K562 (cell line): ENCODE data around the gene DEFB127. TPM values are rescaled to one million over a fixed set of nuclear protein-coding genes. Genes with fewer than 3 reads are reported as not detected.

Experiments
- ATAC-seq: fragments of 200-7000 bp; cut with Tn5 transposase; 3 replicates; pipeline ENCODE4 v1.9.1; 2020; ENCODE audit warnings: moderate library complexity
- BruUV-seq: library from RNA; stranded (reverse); fragments of 400-500 nt; replicated peaks from 2 replicates; lab custom pipeline; 2021; lab: Mats Ljungman, UMichigan
- CTCF ChIA-PET: fragments of 300-600 bp; formaldehyde crosslinking; extraction: SDS; loops from one replicate; lab custom pipeline; 2021; ENCODE audit warnings: low intra/inter-chr PET ratio; lab: Yijun Ruan, JAX
- POLR2A ChIA-PET: fragments of 300-600, 350-650 bp; sonication (Branson Sonifier 250); formaldehyde crosslinking; extraction: SDS; loops from one replicate; lab custom pipeline; 2021; ENCODE audit warnings: antibody characterized with exemption, inconsistent platforms; lab: Yijun Ruan, JAX
- DNase-seq, 4 experiments: peaks; one replicate each; pipeline versions ENCODE4 v3.0.0 to v3.0.0-alpha.2; 2011 to 2018; ENCODE audit warnings: low spot score in 3 of 4, mixed read lengths in 3 of 4; ENCODE audit errors: extremely low read depth in 1 of 4
- FAIRE-seq: peaks from 2 replicates; lab custom pipeline; 2011; peaks lifted over from hg19 to GRCh38; lab: Jason Lieb, UNC
- H2AFZ ChIP-seq: 2 replicates; pipeline ENCODE4 v1.6.0; 2011; ENCODE audit warnings: low read depth, low read length, control low read depth, inconsistent platforms
- H3K27ac ChIP-seq: fragments of 200-600 bp; 3 replicates; pipeline ENCODE4 v1.8.0; 2011; ENCODE audit warnings: low read depth, mild to moderate bottlenecking, control low read depth, inconsistent platforms, low read length, moderate library complexity, mixed read lengths; ENCODE audit errors: extremely low read depth
- H3K27me3 ChIP-seq, 2 experiments: fragments of 300-600 bp in 1 of 2; 2 replicates in 1 of 2; 3 replicates in 1 of 2; pipeline versions ENCODE4 v1.6.0 to v1.8.0; 2011; ENCODE audit warnings: inconsistent platforms in 2 of 2, low read length in 2 of 2, mild to moderate bottlenecking in 1 of 2, mixed read lengths in 1 of 2, moderate library complexity in 1 of 2; ENCODE audit not compliant: control insufficient read depth in 2 of 2, insufficient read depth in 2 of 2
- H3K36me3 ChIP-seq: fragments of 300-600 bp; 3 replicates; pipeline ENCODE4 v1.8.0; 2011; ENCODE audit warnings: mild to moderate bottlenecking, low read length, inconsistent platforms; ENCODE audit not compliant: control insufficient read depth, insufficient read depth
- H3K4me1 ChIP-seq, 2 experiments: fragments of 200-600 bp in 1 of 2; replicated peaks in 1 of 2; 2 replicates in 1 of 2; 3 replicates in 1 of 2; pipeline versions ENCODE4 v1.5.1 to v1.8.0; 2011; ENCODE audit warnings: inconsistent platforms in 2 of 2, low read length in 2 of 2, mild to moderate bottlenecking in 1 of 2, mixed read lengths in 1 of 2, moderate library complexity in 1 of 2; ENCODE audit not compliant: control insufficient read depth in 2 of 2, insufficient read depth in 2 of 2
- H3K4me2 ChIP-seq: 2 replicates; pipeline ENCODE4 v1.6.1; 2011; ENCODE audit warnings: low read length, control low read depth, inconsistent platforms, mixed read lengths; ENCODE audit not compliant: insufficient read depth
- H3K4me3 ChIP-seq: fragments of 200-600 bp; sonication (generic), shearing (Covaris generic); 2 replicates; pipeline ENCODE4 v1.5.1; 2016; ENCODE audit warnings: control low read depth, inconsistent platforms
- H3K79me2 ChIP-seq: fragments of 200-600 bp; 3 replicates; pipeline ENCODE4 v1.8.0; 2011; ENCODE audit warnings: low read length, inconsistent platforms; ENCODE audit not compliant: control insufficient read depth, insufficient read depth
- H3K9ac ChIP-seq, 2 experiments: 2 replicates each; pipeline versions ENCODE4 v1.6.0 to v1.6.1; 2011; ENCODE audit warnings: low read depth in 2 of 2, low read length in 2 of 2, control low read depth in 1 of 2, inconsistent platforms in 1 of 2, mild to moderate bottlenecking in 1 of 2, mixed read lengths in 1 of 2; ENCODE audit not compliant: insufficient read depth in 1 of 2
- H3K9me1 ChIP-seq: one replicate; pipeline ENCODE4 v1.6.0; 2011; ENCODE audit warnings: inconsistent platforms, mild to moderate bottlenecking, low read length, moderate library complexity; ENCODE audit not compliant: control insufficient read depth, insufficient read depth
- H3K9me3 ChIP-seq: replicated peaks from 2 replicates; pipeline ENCODE4 v1.5.1; 2011; ENCODE audit warnings: low read depth, low read length, inconsistent platforms; ENCODE audit not compliant: control insufficient read depth, insufficient read depth
- H4K20me1 ChIP-seq: replicated peaks from 2 replicates; pipeline ENCODE4 v1.6.1; 2011; ENCODE audit warnings: low read length, inconsistent platforms, mixed read lengths; ENCODE audit not compliant: control insufficient read depth, insufficient read depth
- BACH1 ChIP-seq: fragments of 200-800 bp; sonication (Bioruptor generic); IDR thresholded peaks from 2 replicates; pipeline ENCODE4 v1.6.1; 2016; ENCODE audit warnings: missing genetic modification characterization, missing compliant biosample characterization
- CHCHD3 ChIP-seq: fragments of 250-450 bp; sonication (Bioruptor Pico); IDR thresholded peaks from 2 replicates; pipeline ENCODE4 v2.1.2; 2022; ENCODE audit warnings: mild to moderate bottlenecking
- CLOCK ChIP-seq: fragments of 250-450 bp; sonication (Bioruptor Pico); IDR thresholded peaks from 2 replicates; pipeline ENCODE4 v1.4.0; 2020; ENCODE audit warnings: mild to moderate bottlenecking, moderate library complexity, borderline replicate concordance
- E2F6 ChIP-seq, 2 experiments: IDR thresholded peaks; 2 replicates each; pipeline ENCODE4 v1.6.1; 2011; ENCODE audit warnings: borderline replicate concordance in 1 of 2, control low read depth in 1 of 2, low read depth in 1 of 2, low read length in 1 of 2, mild to moderate bottlenecking in 1 of 2, mixed read lengths in 1 of 2, moderate library complexity in 1 of 2; ENCODE audit not compliant: insufficient read depth in 1 of 2, insufficient read length in 1 of 2, poor library complexity in 1 of 2, severe bottlenecking in 1 of 2; ENCODE audit errors: extremely low read depth in 1 of 2
- FOXJ2 ChIP-seq: fragments of 200-800 bp; sonication (Bioruptor generic); IDR thresholded peaks from 2 replicates; pipeline ENCODE4 v1.6.1; 2016; ENCODE audit warnings: missing genetic modification characterization, missing compliant biosample characterization
- HDGF ChIP-seq: fragments of 450-650 bp; IDR thresholded peaks from 2 replicates; pipeline ENCODE4 v1.6.1; 2016
- HEY1 ChIP-seq: fragments of 250-450 bp; sonication (Bioruptor Pico); IDR thresholded peaks from 2 replicates; pipeline ENCODE4 v1.5.0; 2020; ENCODE audit warnings: mild to moderate bottlenecking, moderate library complexity, borderline replicate concordance
- HNRNPK ChIP-seq: fragments of 200-400 bp; formaldehyde crosslinking; IDR thresholded peaks from one replicate; pipeline ENCODE4 v1.6.1; 2018; ENCODE audit warnings: mild to moderate bottlenecking, low read depth, low read length; ENCODE audit not compliant: poor library complexity, severe bottlenecking
- HNRNPL ChIP-seq: fragments of 200-400 bp; formaldehyde crosslinking; IDR thresholded peaks from 2 replicates; pipeline ENCODE4 v1.6.1; 2017; ENCODE audit warnings: low read depth, mild to moderate bottlenecking, low read length
- MXI1 ChIP-seq: IDR thresholded peaks from 2 replicates; pipeline ENCODE4 v1.6.1; 2011; ENCODE audit warnings: low read depth, mild to moderate bottlenecking, improper control_type of control experiment, low read length
- PBX2 ChIP-seq, 2 experiments: IDR thresholded peaks in 1 of 2; conservative IDR thresholded peaks in 1 of 2; 2 replicates each; pipeline ENCODE4 v1.6.1; 2016; ENCODE audit warnings: low read depth in 2 of 2, mild to moderate bottlenecking in 1 of 2, missing compliant biosample characterization in 1 of 2, missing genetic modification characterization in 1 of 2, moderate library complexity in 1 of 2
- PCBP2 ChIP-seq: fragments of 200-400 bp; formaldehyde crosslinking; IDR thresholded peaks from 2 replicates; pipeline ENCODE4 v1.6.1; 2018; ENCODE audit warnings: low read length, low read depth, mild to moderate bottlenecking, moderate library complexity; ENCODE audit not compliant: poor library complexity, severe bottlenecking
- WGBS: fragments of 100-300 bp; shearing (Covaris generic); methylation state at CpG from one replicate; pipeline ENCODE4 v1.1.6; 2016; ENCODE audit warnings: low coverage, mixed read lengths; ENCODE audit not compliant: insufficient coverage; ENCODE audit errors: missing lambda C conversion rate; 5-methylcytosine and 5-hydroxymethylcytosine counted together
- in situ Hi-C: fragments of 300-500 bp; cut with MboI; formaldehyde crosslinking; loops from 4 replicates; pipeline ENCODE4 v1.15.0; 2018; ENCODE audit warnings: inconsistent platforms, mixed read lengths
- intact Hi-C: fragments of 100-400 bp; cut with micrococcal nuclease; formaldehyde crosslinking; loops from 2 replicates; pipeline ENCODE4 v1.14.2; 2022
- polyA plus RNA-seq, 8 experiments: library from polyadenylated mRNA; depleted of rRNA in 4 of 8; stranded (reverse) in 5 of 8; unstranded in 3 of 8; fragments of >200 nt; fragmentation: Nextera tagmentation in 2 of 8; fragmentation: Illumina TruSeq in 1 of 8; extraction: Ambion mirVana in 2 of 8; extraction: Trizol in 1 of 8; gene quantifications; 2 replicates each; pipeline versions ENCODE4 v1.2.1 to v1.2.3, GENCODE V29; 2011 to 2014; ENCODE audit warnings: inconsistent platforms in 1 of 8, missing spikeins in 1 of 8
- total RNA-seq, 7 experiments: library from RNA; depleted of rRNA in 6 of 7; stranded (reverse); fragments of >200 nt in 6 of 7; fragmentation: Illumina TruSeq in 2 of 7; extraction: Trizol in 2 of 7; gene quantifications; 2 replicates each; pipeline versions ENCODE4 v1.2.1 to v1.2.3, GENCODE V29; 2011 to 2021; ENCODE audit warnings: low replicate concordance in 1 of 7

Gene DEFB127
- total and polyA plus RNA-seq, 9 of the 15 experiments (the other 6 are each of a cell fraction or from before 2014, with no cell fraction given), result not detected

- WGBS, result 16% methylated on average over 9 of the region's 11 CpGs
- in situ Hi-C loops, result no loop called here
- no peak overlapping the region for H3K4me3 ChIP-seq
- no peak overlapping the region for H3K27ac ChIP-seq
- intact Hi-C loops, result no loop called here
- H2AFZ ChIP-seq, result peak overlapping the region; percentile 50; the same call in 1 of the 2 replicates
- no peaks in the 10 kb centered on the region for H3K79me2 ChIP-seq
- ATAC-seq (peak; percentile 76), DNase-seq (peak; percentile 8 to 40 (median 14)), FAIRE-seq (peak; percentile 70)
- H3K9ac ChIP-seq, result no peak overlapping the region
- no peaks in the 10 kb centered on the region for H3K9me1 ChIP-seq
- H3K9me3 ChIP-seq, result no peaks in the 10 kb centered on the region; the same call in 1 of the 2 replicates
- no TSS peak for BruUV-seq
- H3K4me2 ChIP-seq, result peak overlapping the region; percentile 55
- peaks cover 0 to 6% of the 10 kb centered on the region in 2 experiments; a peak in 1 of 5 replicates for H3K27me3 ChIP-seq
- ChIA-PET POLR2A (interaction anchor here (0.9 kb wide), 1 partner anchor 20 kb away, joined by 3 read pairs; no protein-coding TSS in a partner anchor), CTCF (no interaction called here)
- no peaks in the 10 kb centered on the region for H3K36me3 ChIP-seq
- no peaks in the 10 kb centered on the region for H4K20me1 ChIP-seq
- peaks cover 0 to 3% of the 10 kb centered on the region in 2 experiments; a peak in 2 of 5 replicates for H3K4me1 ChIP-seq
- TF ChIP-seq FOXJ2 (tag) (no peak), BACH1 (no peak), HEY1 (CRISPR knock-in tag) (no peak), CHCHD3 (CRISPR knock-in tag) (no peak), E2F6 (IDR thresholded peaks at IDR 0.05; ENCODE audit: borderline replicate concordance in 1 of 2, extremely low read depth in 1 of 2, insufficient read depth in 1 of 2, insufficient read length in 1 of 2, low read depth in 1 of 2, low read length in 1 of 2, poor library complexity in 1 of 2, severe bottlenecking in 1 of 2) (no peak), PCBP2 (no peak), PBX2 (CRISPR knock-in tag; IDR thresholded peaks at IDR 0.05; ENCODE audit: low read depth) (no peak), PBX2 (tag; conservative IDR thresholded peaks at IDR 0.05; ENCODE audit: low read depth) (0 out of 2 replicates have a peak, but pooled peaks have one; percentile 48), HNRNPL (no peak), HDGF (no peak), HNRNPK (no peak), CLOCK (CRISPR knock-in tag) (no peak), MXI1 (no peak)
Measured at GRCh38 chr20:137668-138490, 19.4 kb upstream of the DEFB127 start.
